Upper lobe of left lung (tissue), 4 donors: ENCODE data around the gene DPYD.

ENCODE experiments used
- CTCF ChIP-seq, 6 experiments: fragments of 450-650 bp in 4 of 6; fragments of 200-600 bp in 2 of 6; sonication (generic) in 2 of 6; IDR thresholded peaks; one replicate each; pipeline ENCODE4 v1.5.1; 2016 to 2019; ENCODE audit warnings: antibody characterized with exemption in 6 of 6
- EP300 ChIP-seq, 4 donors: sonication (generic); formaldehyde crosslinking; IDR thresholded peaks; one replicate each; pipeline ENCODE4 v1.5.1; 2017; ENCODE audit warnings: antibody characterized with exemption in 4 of 4, control low read depth in 2 of 4
- POLR2AphosphoS5 ChIP-seq, 2 donors: sonication (generic); formaldehyde crosslinking; IDR thresholded peaks; one replicate each; pipeline ENCODE4 v1.5.1; 2017; ENCODE audit warnings: antibody characterized with exemption in 2 of 2

- TF ChIP-seq POLR2AphosphoS5 (IDR thresholded peaks at IDR 0.05), result no peak
- no peak for TF ChIP-seq CTCF (IDR thresholded peaks at IDR 0.05)
- TF ChIP-seq EP300 (IDR thresholded peaks at IDR 0.05), result no peak
These were observed 350.1 kb downstream of the DPYD start for GRCh38 chr1:97570691-97571090.
